Mesenchymal stem cell (in vitro differentiated cells and primary cell): Measurements from ENCODE around the gene GABRG3.

Experiments
- DNase-seq: peaks from one replicate; pipeline ENCODE4 v3.0.0-alpha.2; 2013
- H2AFZ ChIP-seq: one replicate; pipeline ENCODE4 v1.6.1; 2013; ENCODE audit warnings: low read depth, mild to moderate bottlenecking, control low read depth, inconsistent platforms, low read length, moderate library complexity
- H2AK5ac ChIP-seq: 2 replicates; pipeline ENCODE4 v1.6.1; 2013; ENCODE audit warnings: low read length, moderate library complexity, mild to moderate bottlenecking, inconsistent platforms; ENCODE audit not compliant: severe bottlenecking
- H2BK120ac ChIP-seq: one replicate; pipeline ENCODE4 v1.6.1; 2013; ENCODE audit warnings: low read depth, mild to moderate bottlenecking, inconsistent platforms, low read length, moderate library complexity
- H2BK12ac ChIP-seq, 2 experiments: one replicate each; pipeline ENCODE4 v1.6.1; 2013; ENCODE audit warnings: inconsistent platforms in 2 of 2, low read length in 2 of 2, mild to moderate bottlenecking in 2 of 2, moderate library complexity in 2 of 2, control low read depth in 1 of 2
- H2BK15ac ChIP-seq: one replicate; pipeline ENCODE4 v1.6.1; 2013; ENCODE audit warnings: mild to moderate bottlenecking, low read depth, inconsistent platforms; ENCODE audit not compliant: poor library complexity, severe bottlenecking
- H2BK5ac ChIP-seq: 2 replicates; pipeline ENCODE4 v1.6.1; 2013; ENCODE audit warnings: low read depth, mild to moderate bottlenecking, low read length, control low read depth, inconsistent platforms; ENCODE audit not compliant: poor library complexity, severe bottlenecking
- H3K14ac ChIP-seq, 2 experiments: one replicate each; pipeline ENCODE4 v1.6.1; 2013; ENCODE audit warnings: inconsistent platforms in 2 of 2, low read length in 2 of 2, control low read depth in 1 of 2, mild to moderate bottlenecking in 1 of 2, moderate library complexity in 1 of 2
- H3K18ac ChIP-seq, 2 experiments: one replicate each; pipeline ENCODE4 v1.6.1; 2013; ENCODE audit warnings: inconsistent platforms in 2 of 2, low read length in 2 of 2, control low read depth in 1 of 2, low read depth in 1 of 2, mild to moderate bottlenecking in 1 of 2
- H3K23ac ChIP-seq, 2 experiments: one replicate each; pipeline ENCODE4 v1.6.1; 2013; ENCODE audit warnings: inconsistent platforms in 2 of 2, low read length in 2 of 2, mild to moderate bottlenecking in 2 of 2, moderate library complexity in 2 of 2, control low read depth in 1 of 2
- H3K27ac ChIP-seq: 2 replicates; pipeline ENCODE4 v1.5.1; 2013; ENCODE audit warnings: mild to moderate bottlenecking, moderate library complexity, low read length, control low read depth, inconsistent platforms; ENCODE audit not compliant: poor library complexity, severe bottlenecking
- H3K27me3 ChIP-seq, 2 experiments: 2 replicates each; pipeline versions ENCODE4 v1.6.1 to v1.7.0; 2013; ENCODE audit warnings: low read length in 2 of 2, mild to moderate bottlenecking in 2 of 2, moderate library complexity in 2 of 2, control low read depth in 1 of 2, inconsistent platforms in 1 of 2; ENCODE audit not compliant: control insufficient read depth in 1 of 2, insufficient read depth in 1 of 2
- H3K36me3 ChIP-seq, 2 experiments: 2 replicates each; pipeline versions ENCODE4 v1.6.1 to v1.7.0; 2013; ENCODE audit warnings: low read length in 2 of 2, control low read depth in 1 of 2, inconsistent platforms in 1 of 2, low read depth in 1 of 2, mild to moderate bottlenecking in 1 of 2; ENCODE audit not compliant: insufficient read depth in 2 of 2, control insufficient read depth in 1 of 2
- H3K4ac ChIP-seq, 2 experiments: one replicate each; pipeline ENCODE4 v1.6.1; 2013; ENCODE audit warnings: inconsistent platforms in 2 of 2, low read length in 2 of 2, mild to moderate bottlenecking in 2 of 2, moderate library complexity in 2 of 2, control low read depth in 1 of 2, low read depth in 1 of 2
- H3K4me1 ChIP-seq: 2 replicates; pipeline ENCODE4 v1.6.1; 2013; ENCODE audit warnings: low read depth, low read length, control low read depth; ENCODE audit not compliant: control insufficient read depth, insufficient read depth
- H3K4me2 ChIP-seq: 2 replicates; pipeline ENCODE4 v1.6.1; 2013; ENCODE audit warnings: low read length, mild to moderate bottlenecking, inconsistent platforms; ENCODE audit not compliant: poor library complexity, severe bottlenecking
- H3K4me3 ChIP-seq, 2 experiments: 2 replicates each; pipeline versions ENCODE4 v1.5.1 to v1.7.0; 2013; ENCODE audit warnings: low read length in 2 of 2, mild to moderate bottlenecking in 2 of 2, control low read depth in 1 of 2, low read depth in 1 of 2; ENCODE audit not compliant: insufficient read depth in 1 of 2
- H3K79me1 ChIP-seq: replicated peaks from 2 replicates; pipeline ENCODE4 v1.6.1; 2013; ENCODE audit warnings: mild to moderate bottlenecking, control low read depth, low read length, inconsistent platforms; ENCODE audit not compliant: poor library complexity, severe bottlenecking
- H3K9ac ChIP-seq: 2 replicates; pipeline ENCODE4 v1.7.0; 2013; ENCODE audit warnings: mild to moderate bottlenecking, low read length, moderate library complexity
- H3K9me3 ChIP-seq: 2 replicates; pipeline ENCODE4 v1.7.0; 2013; ENCODE audit warnings: mild to moderate bottlenecking, low read length; ENCODE audit not compliant: control insufficient read depth
- H4K8ac ChIP-seq: one replicate; pipeline ENCODE4 v1.6.1; 2013; ENCODE audit warnings: inconsistent platforms, mild to moderate bottlenecking, low read length, moderate library complexity
- H4K91ac ChIP-seq: one replicate; pipeline ENCODE4 v1.6.1; 2013; ENCODE audit warnings: mild to moderate bottlenecking, low read length, inconsistent platforms
- WGBS: methylation state at CpG from one replicate; pipeline ENCODE4 v1.1.7; 2013; ENCODE audit warnings: mixed read lengths; 5-methylcytosine and 5-hydroxymethylcytosine counted together

The GABRG3 gene

GRCh38 chr15:27025481-27025966, 54.5 kb downstream of the GABRG3 start:
- no peak overlapping the region for H2BK12ac ChIP-seq
- no peaks in the 10 kb centered on the region for H3K79me1 ChIP-seq
- no peak overlapping the region for H4K8ac ChIP-seq
- no peak overlapping the region for H2AFZ ChIP-seq
- no peak overlapping the region for H2BK120ac ChIP-seq
- H3K9ac ChIP-seq, result no peak overlapping the region
- H3K23ac ChIP-seq, result no peak overlapping the region
- no peak overlapping the region for H3K4ac ChIP-seq
- no peak overlapping the region for H2AK5ac ChIP-seq
- 60% methylated on average over 9 of the region's 9 CpGs for WGBS
- no peak overlapping the region for H3K18ac ChIP-seq
- no peak overlapping the region for H3K27ac ChIP-seq
- H2BK5ac ChIP-seq, result no peak overlapping the region
- H3K14ac ChIP-seq, result no peak overlapping the region
- H3K4me2 ChIP-seq, result no peak overlapping the region
- H3K4me3 ChIP-seq, result no peak overlapping the region
- H3K9me3 ChIP-seq, result no peaks in the 10 kb centered on the region
- DNase-seq, result no peak
- H4K91ac ChIP-seq, result no peak overlapping the region
- peaks cover 0 to 5% of the 10 kb centered on the region in 2 experiments for H3K27me3 ChIP-seq
- no peaks in the 10 kb centered on the region for H3K4me1 ChIP-seq
- no peak overlapping the region for H2BK15ac ChIP-seq
- H3K36me3 ChIP-seq, result no peaks in the 10 kb centered on the region

- Histone ChIP-seq H3K23ac (no peak overlapping the region), H2BK12ac (no peak overlapping the region), H3K27me3 (peaks cover 0 to 5% of the 10 kb centered on the region in 2 experiments), H3K4me3 (no peak overlapping the region), H3K79me1 (no peaks in the 10 kb centered on the region), H3K36me3 (no peaks in the 10 kb centered on the region), H2AFZ (no peak overlapping the region), H3K4me2 (no peak overlapping the region), H3K14ac (no peak overlapping the region), H2BK15ac (no peak overlapping the region), H2BK5ac (no peak overlapping the region), H2BK120ac (no peak overlapping the region), H3K18ac (no peak overlapping the region), H3K4me1 (no peaks in the 10 kb centered on the region), H4K8ac (no peak overlapping the region), H3K4ac (no peak overlapping the region), H2AK5ac (no peak overlapping the region), H3K27ac (no peak overlapping the region), H3K9me3 (no peaks in the 10 kb centered on the region), H4K91ac (no peak overlapping the region), H3K9ac (no peak overlapping the region)
- 47% methylated on average over 3 of the region's 6 CpGs for WGBS
- DNase-seq, result no peak
Measured at GRCh38 chr15:27027229-27027628, 56.2 kb downstream of the GABRG3 start.

- 79% methylated on average over 11 of the region's 12 CpGs for WGBS
- Histone ChIP-seq H3K4me3 (no peak overlapping the region), H3K79me1 (no peaks in the 10 kb centered on the region), H3K4me1 (no peaks in the 10 kb centered on the region), H3K9ac (no peak overlapping the region), H2BK15ac (no peak overlapping the region), H4K91ac (no peak overlapping the region), H3K4me2 (no peak overlapping the region), H3K23ac (no peak overlapping the region), H3K27me3 (peaks cover 0 to 5% of the 10 kb centered on the region in 2 experiments), H2BK12ac (no peak overlapping the region), H3K36me3 (no peaks in the 10 kb centered on the region), H3K14ac (no peak overlapping the region), H3K18ac (no peak overlapping the region), H2BK120ac (no peak overlapping the region), H3K9me3 (no peaks in the 10 kb centered on the region), H2AFZ (no peak overlapping the region), H3K4ac (no peak overlapping the region), H3K27ac (no peak overlapping the region), H2AK5ac (no peak overlapping the region), H2BK5ac (no peak overlapping the region), H4K8ac (no peak overlapping the region)
- DNase-seq, result no peak
Measured at GRCh38 chr15:27028858-27029477, 58.0 kb downstream of the GABRG3 start.

- Histone ChIP-seq H3K18ac (no peak overlapping the region), H3K27ac (no peak overlapping the region), H3K4me2 (no peak overlapping the region), H3K9ac (no peak overlapping the region), H3K14ac (no peak overlapping the region), H3K36me3 (no peaks in the 10 kb centered on the region), H3K9me3 (no peaks in the 10 kb centered on the region), H3K4me1 (no peaks in the 10 kb centered on the region), H3K27me3 (no peaks in the 10 kb centered on the region), H3K23ac (no peak overlapping the region), H2BK12ac (no peak overlapping the region), H2AFZ (no peak overlapping the region), H3K79me1 (no peaks in the 10 kb centered on the region), H2AK5ac (no peak overlapping the region), H2BK120ac (no peak overlapping the region), H2BK15ac (no peak overlapping the region), H2BK5ac (no peak overlapping the region), H4K91ac (no peak overlapping the region), H3K4me3 (no peak overlapping the region), H4K8ac (no peak overlapping the region), H3K4ac (no peak overlapping the region)
- 86% methylated on average over 13 of the region's 14 CpGs for whole genome bisulfite sequencing
- no peak for DNase-seq
Measured at GRCh38 chr15:27036210-27036609, 65.2 kb downstream of the GABRG3 start.
